NCI-H1694 treated with DMSO at 0.1 percent for 48 hours (cell line): ENCODE data around the gene CAMK1.
A peak's percentile ranks its signal among the peaks of the same experiment; 100 is the strongest.

Source experiments
- DNase-seq: peaks from one replicate; lab custom pipeline; 2025; lab: John Stamatoyannopoulos, UW

The CAMK1 gene

GRCh38 chr3:9769426-9770275, at the start of gene CAMK1:
Gene CAMK1, minus strand, starts transcription at chr3:9769947. Its CDS starts 2,198 bp downstream, at chr3:9767749.
- peak; percentile 10 for DNase-seq

GRCh38 chr3:9818666-9819335, 49.1 kb upstream of the CAMK1 start:
- no peak for DNase-seq

GRCh38 chr3:9817436-9817835, 47.7 kb upstream of the CAMK1 start:
- no peak for DNase-seq

- DNase-seq: no peak
Observed at GRCh38 chr3:9815986-9816385, 46.2 kb upstream of the CAMK1 start.

- DNase-seq: no peak
Observed at GRCh38 chr3:9812870-9813483, 43.2 kb upstream of the CAMK1 start.

DNA sequence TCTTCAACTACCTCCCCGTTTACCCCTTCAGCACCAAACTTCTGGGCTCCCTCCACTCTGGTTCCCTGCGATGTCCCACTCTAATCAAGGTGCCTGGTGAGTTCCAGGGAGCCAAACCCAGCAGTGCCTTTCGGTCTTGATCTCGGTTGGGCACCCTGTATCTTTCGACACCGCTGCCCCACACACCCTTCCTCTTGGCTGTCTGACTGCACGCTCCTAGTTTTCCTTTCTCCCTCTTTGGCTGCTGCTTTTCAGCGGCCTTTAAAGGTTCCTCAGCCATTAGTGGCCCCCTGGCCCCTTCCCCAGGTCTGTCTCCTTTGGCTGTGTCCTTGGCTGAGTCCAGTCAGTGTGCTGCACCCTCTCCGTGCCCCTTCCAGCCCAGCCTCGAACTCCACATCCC, 41.1 kb upstream of the CAMK1 start:
- DNase-seq: no peak

- DNase-seq: no peak
Observed at GRCh38 chr3:9810433-9810770, 40.7 kb upstream of the CAMK1 start.

GRCh38 chr3:9809615-9810432, 40.1 kb upstream of the CAMK1 start, which contains the start of gene TTLL3:
Gene TTLL3, plus strand, starts transcription at chr3:9810262. Its CDS starts 400 bp downstream, at chr3:9810662.
- no peak for DNase-seq

GRCh38 chr3:9809239-9809614, 39.5 kb upstream of the CAMK1 start:
- no peak for DNase-seq

DNA sequence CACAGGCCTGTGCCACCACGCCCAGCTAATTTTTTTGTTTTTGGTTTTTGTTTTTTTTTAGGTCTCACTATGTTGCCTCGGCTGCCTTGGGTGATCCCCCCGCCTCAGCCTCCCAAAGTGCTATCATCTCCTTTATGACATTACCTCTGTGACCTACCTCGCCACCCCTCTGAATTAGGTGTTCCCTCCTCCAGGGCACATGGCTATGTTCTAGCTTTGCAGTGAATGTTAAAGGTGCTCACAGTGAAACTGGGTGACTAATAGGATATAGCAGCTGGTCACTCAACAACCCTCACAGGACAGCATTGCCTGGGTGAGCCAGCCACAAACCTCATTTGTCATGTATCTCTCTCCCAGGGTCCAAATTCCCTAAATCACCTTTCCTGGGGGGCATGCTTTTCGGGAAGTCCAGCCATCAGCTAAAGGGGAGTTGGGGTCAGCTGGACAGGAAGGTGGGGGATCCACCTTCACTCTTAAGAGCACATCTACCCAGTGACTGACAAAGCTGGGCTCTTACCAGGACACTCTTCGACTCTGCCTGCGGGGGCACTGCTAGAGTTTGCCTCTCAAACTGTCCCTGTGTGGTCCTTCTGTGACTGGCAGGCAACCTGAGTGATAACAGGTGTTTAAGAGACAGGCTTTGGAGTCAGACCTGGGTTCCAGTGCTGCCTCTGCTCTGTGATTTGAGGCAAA, 38.7 kb upstream of the CAMK1 start:
- no peak for DNase-seq

GRCh38 chr3:9807981-9808344, 38.2 kb upstream of the CAMK1 start:
- no peak for DNase-seq

- no peak for DNase-seq
Observed at GRCh38 chr3:9806688-9807589, 37.2 kb upstream of the CAMK1 start.

DNA sequence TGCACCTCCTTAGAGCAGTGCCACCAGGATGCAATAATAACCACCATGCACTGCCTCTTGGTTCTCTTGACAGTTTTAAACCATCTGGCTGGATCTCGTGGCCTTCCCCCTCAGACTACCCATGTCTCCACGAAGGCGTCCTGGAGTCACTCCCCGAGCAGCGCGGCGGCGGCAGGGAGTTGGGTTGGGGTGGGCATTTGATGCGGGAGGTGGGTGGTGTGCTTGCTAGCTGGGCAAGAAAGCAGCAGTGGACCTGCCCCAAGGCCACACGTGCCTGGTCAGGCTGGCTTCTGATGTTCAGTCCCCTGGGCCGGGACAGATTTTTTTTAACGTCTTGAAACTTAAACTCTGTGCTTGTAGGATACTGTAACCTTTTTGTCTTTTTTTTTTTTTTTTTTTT, 36.4 kb upstream of the CAMK1 start:
- no peak for DNase-seq

DNA sequence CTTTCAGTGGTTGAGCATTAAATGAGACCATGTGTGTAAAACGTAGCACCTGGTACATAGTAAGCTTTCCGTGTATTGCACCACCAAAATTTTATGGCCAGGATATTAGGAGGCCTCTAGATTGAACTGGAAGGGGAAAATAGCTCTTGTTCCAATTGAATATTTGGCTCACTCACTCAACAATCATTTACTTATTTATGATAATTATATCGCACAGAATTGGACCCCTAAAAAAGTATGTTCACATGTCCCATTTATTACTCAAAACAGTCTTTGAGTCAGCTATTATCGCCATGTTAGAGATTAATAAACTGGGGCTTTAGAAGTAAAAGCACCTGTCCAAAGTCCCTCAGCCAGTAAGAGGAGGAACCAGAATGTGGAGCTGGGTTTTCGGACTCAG, 35.2 kb upstream of the CAMK1 start:
- no peak for DNase-seq

- no peak for DNase-seq
Observed at GRCh38 chr3:9803494-9803893, 33.7 kb upstream of the CAMK1 start.

- DNase-seq: no peak
Observed at GRCh38 chr3:9800529-9800928, 30.8 kb upstream of the CAMK1 start.

- no peak for DNase-seq
Observed at GRCh38 chr3:9797196-9797945, 27.6 kb upstream of the CAMK1 start.

DNA sequence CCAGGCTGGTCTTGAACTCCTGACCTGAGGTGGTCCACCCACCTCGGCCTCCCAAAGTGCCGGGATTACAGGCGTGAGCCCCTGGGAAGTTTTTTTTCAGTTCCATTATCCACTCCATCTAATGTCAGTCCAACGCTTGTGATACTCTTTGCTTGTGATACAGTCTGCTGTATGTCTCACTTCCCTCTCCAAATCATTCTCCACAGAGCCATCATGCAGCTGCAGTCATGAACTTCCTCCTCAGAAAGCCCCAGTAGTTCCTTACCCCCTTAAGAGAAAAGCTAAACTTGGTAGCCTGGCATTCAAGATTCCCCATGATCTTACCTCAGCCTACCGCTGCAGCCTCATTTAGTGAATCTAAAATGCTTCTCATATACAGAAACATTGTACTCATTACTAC, 25.5 kb upstream of the CAMK1 start:
- DNase-seq: no peak

GRCh38 chr3:9794400-9794799, 24.7 kb upstream of the CAMK1 start:
- no peak for DNase-seq
